Adrenal gland (tissue), 12 donors: ENCODE results near the gene SRD5A3. TPM values are rescaled to one million over a fixed set of nuclear protein-coding genes. Genes with fewer than 3 reads are reported as not detected.

ENCODE experiments used
- DNase-seq, 7 donors: peaks; one replicate each; pipeline ENCODE4 v3.0.0-alpha.2; 2019 to 2020
- H3K27ac ChIP-seq, 5 donors: fragments of 200-600 bp; sonication (generic) in 4 of 5; 1 replicate in 3 of 5; 2 replicates in 2 of 5; pipeline versions ENCODE4 v1.5.1 to v1.8.0; 2016 to 2020; ENCODE audit warnings: mild to moderate bottlenecking in 1 of 5
- H3K27me3 ChIP-seq: fragments of 200-600 bp; 2 replicates; pipeline ENCODE4 v1.8.0; 2021
- H3K36me3 ChIP-seq, 2 donors: fragments of 200-600 bp; replicated peaks in 1 of 2; 1 replicate in 1 of 2; 2 replicates in 1 of 2; pipeline versions ENCODE4 v1.5.1 to v1.8.0; 2018 to 2022
- H3K4me1 ChIP-seq, 2 donors: fragments of 200-600 bp; replicated peaks in 1 of 2; 1 replicate in 1 of 2; 2 replicates in 1 of 2; pipeline versions ENCODE4 v1.5.1 to v1.8.0; 2018 to 2021
- H3K4me3 ChIP-seq, 4 donors: fragments of 200-600 bp; sonication (generic) in 3 of 4; one replicate each; pipeline ENCODE4 v1.5.1; 2016 to 2018
- H3K9me3 ChIP-seq, 3 donors: fragments of 200-600 bp; sonication (generic) in 1 of 3; replicated peaks in 1 of 3; 1 replicate in 2 of 3; 2 replicates in 1 of 3; pipeline versions ENCODE4 v1.5.1 to v1.8.0; 2016 to 2021
- POLR2A ChIP-seq, 2 donors: fragments of 450-650 bp; IDR thresholded peaks; one replicate each; pipeline ENCODE4 v1.6.1; 2017; ENCODE audit warnings: antibody characterized with exemption in 2 of 2, mild to moderate bottlenecking in 2 of 2, moderate library complexity in 1 of 2
- WGBS, 4 donors: extraction: QIAGEN DNeasy Blood & Tissue Kit in 2 of 4; methylation state at CpG; one replicate each; pipeline versions ENCODE4 v1.1.5 to v1.1.7; 2013 to 2017; 5-methylcytosine and 5-hydroxymethylcytosine counted together
- intact Hi-C, 2 donors: fragments of 100-400 bp; cut with DNase I; formaldehyde crosslinking; loops; one replicate each; pipeline versions ENCODE4 v1.14.1 to v1.15.0; 2022 to 2023
- polyA plus RNA-seq, 3 donors: library from polyadenylated mRNA; stranded (reverse); fragments of 200-250 nt in 2 of 3; fragments of 350-450 nt in 1 of 3; fragmentation: Illumina TruSeq in 1 of 3; extraction: RNeasy Lipid Tissue Mini Kit (QIAGEN cat#74804) in 1 of 3; gene quantifications; one replicate each; pipeline ENCODE4 v1.2.3, GENCODE V29; 2013 to 2014
- total RNA-seq, 9 donors: library from RNA; depleted of rRNA in 4 of 9; stranded (reverse); fragments of >200 nt in 4 of 9; fragments of 120-200 nt in 1 of 9; fragmentation: NEBNext Ultra II Directional in 1 of 9; extraction: Animal tissue kit (Norgen Biotek cat#: 25700) in 1 of 9; gene quantifications; one replicate each; pipeline versions ENCODE4 v1.1.0 to v1.2.4, GENCODE V29; 2013 to 2023
- TF ChIP-seq, protein P1 (sequence below), 6 experiments: fragments of 450-650 bp in 4 of 6; fragments of 200-600 bp in 2 of 6; sonication (generic) in 1 of 6; IDR thresholded peaks; 1 replicate in 5 of 6; 2 replicates in 1 of 6; pipeline versions ENCODE4 v1.5.1 to v1.8.0; 2016 to 2021; ENCODE audit warnings: antibody characterized with exemption in 6 of 6, mild to moderate bottlenecking in 2 of 6, moderate library complexity in 1 of 6
- donor health status: healthy with polysubstance abuse.
- donor health status: Bipolar disorder and iron deficiency.
- donor health status: DM: yes; HTN: yes; CAD: no.
- donor health status: DM: no; HTN: no; CAD: no.
- donor health status: DM: no; HTN: no; CAD: no.
- donor health status: DM: yes; HTN: yes; CAD: no.

Gene SRD5A3
- total and polyA plus RNA-seq, 12 donors = 6.8 to 28.4 (median 15.7) TPM

GRCh38 chr4:55367084-55367722 lies 21.2 kb downstream of the SRD5A3 start:
- H3K4me3 ChIP-seq = no peak overlapping the region
- no peaks in the 10 kb centered on the region for H3K27me3 ChIP-seq
- no peaks in the 10 kb centered on the region for H3K9me3 ChIP-seq
- DNase-seq = no peak
- H3K27ac ChIP-seq = no peak overlapping the region
- TF ChIP-seq, protein P1, sequence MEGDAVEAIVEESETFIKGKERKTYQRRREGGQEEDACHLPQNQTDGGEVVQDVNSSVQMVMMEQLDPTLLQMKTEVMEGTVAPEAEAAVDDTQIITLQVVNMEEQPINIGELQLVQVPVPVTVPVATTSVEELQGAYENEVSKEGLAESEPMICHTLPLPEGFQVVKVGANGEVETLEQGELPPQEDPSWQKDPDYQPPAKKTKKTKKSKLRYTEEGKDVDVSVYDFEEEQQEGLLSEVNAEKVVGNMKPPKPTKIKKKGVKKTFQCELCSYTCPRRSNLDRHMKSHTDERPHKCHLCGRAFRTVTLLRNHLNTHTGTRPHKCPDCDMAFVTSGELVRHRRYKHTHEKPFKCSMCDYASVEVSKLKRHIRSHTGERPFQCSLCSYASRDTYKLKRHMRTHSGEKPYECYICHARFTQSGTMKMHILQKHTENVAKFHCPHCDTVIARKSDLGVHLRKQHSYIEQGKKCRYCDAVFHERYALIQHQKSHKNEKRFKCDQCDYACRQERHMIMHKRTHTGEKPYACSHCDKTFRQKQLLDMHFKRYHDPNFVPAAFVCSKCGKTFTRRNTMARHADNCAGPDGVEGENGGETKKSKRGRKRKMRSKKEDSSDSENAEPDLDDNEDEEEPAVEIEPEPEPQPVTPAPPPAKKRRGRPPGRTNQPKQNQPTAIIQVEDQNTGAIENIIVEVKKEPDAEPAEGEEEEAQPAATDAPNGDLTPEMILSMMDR (IDR thresholded peaks at IDR 0.05) = no peak
- H3K4me1 ChIP-seq = no peaks in the 10 kb centered on the region
- intact Hi-C loops = no loop called here
- H3K36me3 ChIP-seq = no peaks in the 10 kb centered on the region
- 84 to 90% (median 86%) methylated on average over 6 of the region's 6 CpGs for WGBS, 4 donors

GRCh38 chr4:55369968-55370367 lies 23.9 kb downstream of the SRD5A3 start:
- H3K4me1 ChIP-seq = no peaks in the 10 kb centered on the region
- no peaks in the 10 kb centered on the region for H3K36me3 ChIP-seq
- intact Hi-C loops = no loop called here

GRCh38 chr4:55372259-55372658 lies 26.2 kb downstream of the SRD5A3 start:
- Histone ChIP-seq H3K27me3 (no peaks in the 10 kb centered on the region), H3K27ac (no peak overlapping the region), H3K36me3 (no peaks in the 10 kb centered on the region), H3K4me1 (no peaks in the 10 kb centered on the region), H3K9me3 (no peaks in the 10 kb centered on the region), H3K4me3 (no peak overlapping the region)
- TF ChIP-seq, protein P1 (IDR thresholded peaks at IDR 0.05) = no peak
- TF ChIP-seq POLR2A (IDR thresholded peaks at IDR 0.05) = no peak
- no peak for DNase-seq
- WGBS, 4 donors = 87 to 89% (median 88%) methylated on average over 7 of the region's 7 CpGs
- intact Hi-C loops = no loop called here

More at GRCh38 chr4:55369968-55370367, 23.9 kb downstream of the SRD5A3 start:
- TF ChIP-seq, protein P1 (IDR thresholded peaks at IDR 0.05) = no peak
- TF ChIP-seq POLR2A (IDR thresholded peaks at IDR 0.05) = no peak
- no peaks in the 10 kb centered on the region for H3K27me3 ChIP-seq
- DNase-seq = no peak
- H3K27ac ChIP-seq = no peak overlapping the region
- no peaks in the 10 kb centered on the region for H3K9me3 ChIP-seq
- WGBS, 4 donors = 97 to 100% (median 97%) methylated on average over 2 of the region's 2 CpGs
- no peak overlapping the region for H3K4me3 ChIP-seq

GRCh38 chr4:55373461-55373860 lies 27.4 kb downstream of the SRD5A3 start:
- intact Hi-C loops = no loop called here

More at GRCh38 chr4:55373461-55373860, 27.4 kb downstream of the SRD5A3 start:
- H3K4me1 ChIP-seq = no peaks in the 10 kb centered on the region
- peak in 1 of 7 donors; percentile 21 for DNase-seq
- WGBS, 4 donors = 88 to 100% (median 98%) methylated on average over 1 of the region's 1 CpG
- H3K9me3 ChIP-seq = no peaks in the 10 kb centered on the region
- no peaks in the 10 kb centered on the region for H3K36me3 ChIP-seq
- no peak overlapping the region for H3K27ac ChIP-seq
- no peak for TF ChIP-seq POLR2A (IDR thresholded peaks at IDR 0.05)
- TF ChIP-seq, protein P1 (IDR thresholded peaks at IDR 0.05) = no peak
- no peaks in the 10 kb centered on the region for H3K27me3 ChIP-seq
- no peak overlapping the region for H3K4me3 ChIP-seq
